ENCODE data around the gene AFF1. TPM values are rescaled to one million over a fixed set of nuclear protein-coding genes. Genes with fewer than 3 reads are reported as not detected.

Gene AFF1
- total RNA-seq, 1 experiment from 2014 or later: 10.9 TPM

- in situ Hi-C loops (cut with HindIII; ENCODE audit: low pct_unique_long_range_greater_than_20kb, low sequenced_read_pairs): no loop called here
- DNase-seq (ENCODE audit: low read depth, low spot score): no peak
These were observed 7.4 kb downstream of the AFF1 start for GRCh38 chr4:86942185-86942666.

- DNase-seq (ENCODE audit: low read depth, low spot score): no peak
- in situ Hi-C loops (cut with HindIII; ENCODE audit: low pct_unique_long_range_greater_than_20kb, low sequenced_read_pairs): no loop called here
These were observed 10.4 kb downstream of the AFF1 start for GRCh38 chr4:86944964-86945781.

GRCh38 chr4:86946868-86947500, 12.2 kb downstream of the AFF1 start:
- in situ Hi-C loops (cut with HindIII; ENCODE audit: low pct_unique_long_range_greater_than_20kb, low sequenced_read_pairs): no loop called here
- no peak for DNase-seq (ENCODE audit: low read depth, low spot score)

GRCh38 chr4:86947501-86948120, 12.8 kb downstream of the AFF1 start:
- in situ Hi-C loops (cut with HindIII; ENCODE audit: low pct_unique_long_range_greater_than_20kb, low sequenced_read_pairs): no loop called here

GRCh38 chr4:86948276-86948675, 13.5 kb downstream of the AFF1 start:
- peak; percentile 71 for DNase-seq (ENCODE audit: low read depth, low spot score)
- in situ Hi-C loops (cut with HindIII; ENCODE audit: low pct_unique_long_range_greater_than_20kb, low sequenced_read_pairs): no loop called here

More at GRCh38 chr4:86947501-86948120, 12.8 kb downstream of the AFF1 start:
- DNase-seq (ENCODE audit: low read depth, low spot score): no peak

- DNase-seq (ENCODE audit: low read depth, low spot score): no peak
- in situ Hi-C loops (cut with HindIII; ENCODE audit: low pct_unique_long_range_greater_than_20kb, low sequenced_read_pairs): no loop called here
These were observed 16.2 kb downstream of the AFF1 start for GRCh38 chr4:86950831-86951525.

GRCh38 chr4:86955888-86956451, 21.2 kb downstream of the AFF1 start:
- in situ Hi-C loops (cut with HindIII; ENCODE audit: low pct_unique_long_range_greater_than_20kb, low sequenced_read_pairs): no loop called here
- no peak for DNase-seq (ENCODE audit: low read depth, low spot score)

- in situ Hi-C loops (cut with HindIII; ENCODE audit: low pct_unique_long_range_greater_than_20kb, low sequenced_read_pairs): no loop called here
- DNase-seq (ENCODE audit: low read depth, low spot score): no peak
These were observed 22.4 kb downstream of the AFF1 start for GRCh38 chr4:86957215-86957614.

GRCh38 chr4:86959588-86960500, 25.0 kb downstream of the AFF1 start:
- in situ Hi-C loops (cut with HindIII; ENCODE audit: low pct_unique_long_range_greater_than_20kb, low sequenced_read_pairs): no loop called here
- no peak for DNase-seq (ENCODE audit: low read depth, low spot score)

GRCh38 chr4:86960557-86960961, 25.7 kb downstream of the AFF1 start:
- DNase-seq (ENCODE audit: low read depth, low spot score): no peak
- in situ Hi-C loops (cut with HindIII; ENCODE audit: low pct_unique_long_range_greater_than_20kb, low sequenced_read_pairs): no loop called here

- in situ Hi-C loops (cut with HindIII; ENCODE audit: low pct_unique_long_range_greater_than_20kb, low sequenced_read_pairs): no loop called here
- no peak for DNase-seq (ENCODE audit: low read depth, low spot score)
These were observed 26.3 kb downstream of the AFF1 start for GRCh38 chr4:86961116-86961515.

GRCh38 chr4:86961605-86962295, 26.9 kb downstream of the AFF1 start:
- no peak for DNase-seq (ENCODE audit: low read depth, low spot score)
- in situ Hi-C loops (cut with HindIII; ENCODE audit: low pct_unique_long_range_greater_than_20kb, low sequenced_read_pairs): no loop called here

GRCh38 chr4:86963697-86964096, 28.9 kb downstream of the AFF1 start:
- in situ Hi-C loops (cut with HindIII; ENCODE audit: low pct_unique_long_range_greater_than_20kb, low sequenced_read_pairs): no loop called here
- no peak for DNase-seq (ENCODE audit: low read depth, low spot score)

- in situ Hi-C loops (cut with HindIII; ENCODE audit: low pct_unique_long_range_greater_than_20kb, low sequenced_read_pairs): no loop called here
- no peak for DNase-seq (ENCODE audit: low read depth, low spot score)
These were observed 30.5 kb downstream of the AFF1 start for GRCh38 chr4:86965019-86965976.

- DNase-seq (ENCODE audit: low read depth, low spot score): no peak
- in situ Hi-C loops (cut with HindIII; ENCODE audit: low pct_unique_long_range_greater_than_20kb, low sequenced_read_pairs): no loop called here
These were observed 32.3 kb downstream of the AFF1 start for GRCh38 chr4:86967073-86967472.
